Testis (tissue), 3 donors: Measurements from ENCODE around the gene SRGAP1. TPM values are rescaled to one million over a fixed set of nuclear protein-coding genes. Genes with fewer than 3 reads are reported as not detected.

ENCODE experiments used
- DNase-seq: peaks from one replicate; pipeline ENCODE4 v3.0.0-alpha.2; 2019
- H3K27ac ChIP-seq, 2 donors: fragments of 200-600 bp; sonication (generic); one replicate each; pipeline ENCODE4 v1.5.1; 2019
- H3K27me3 ChIP-seq: fragments of 200-600 bp; sonication (generic); one replicate; pipeline ENCODE4 v1.5.1; 2019
- H3K36me3 ChIP-seq: fragments of 200-600 bp; sonication (generic); one replicate; pipeline ENCODE4 v1.5.1; 2017; ENCODE audit warnings: low read depth; ENCODE audit errors: missing control alignments
- H3K4me1 ChIP-seq: fragments of 200-600 bp; sonication (generic); one replicate; pipeline ENCODE4 v1.5.1; 2019
- H3K4me3 ChIP-seq, 2 donors: fragments of 200-600 bp; sonication (generic); one replicate each; pipeline ENCODE4 v1.5.1; 2017 to 2019
- H3K9me3 ChIP-seq: fragments of 200-600 bp; sonication (generic); one replicate; pipeline ENCODE4 v1.5.1; 2017
- POLR2A ChIP-seq: fragments of 450-650 bp; IDR thresholded peaks from one replicate; pipeline ENCODE4 v1.6.1; 2017; ENCODE audit warnings: antibody characterized with exemption, mild to moderate bottlenecking, moderate library complexity
- WGBS, 2 donors: methylation state at CpG; one replicate each; pipeline ENCODE4 v1.1.5; 2018; 5-methylcytosine and 5-hydroxymethylcytosine counted together
- intact Hi-C: fragments of 100-400 bp; cut with DNase I; formaldehyde crosslinking; loops from one replicate; pipeline ENCODE4 v1.15.1; 2023; ENCODE audit warnings: low total_unique reads
- polyA plus RNA-seq: library from polyadenylated mRNA; stranded (reverse); fragments of 350-450 nt; fragmentation: Illumina TruSeq; extraction: RNeasy Lipid Tissue Mini Kit (QIAGEN cat#74804); gene quantifications from one replicate; pipeline ENCODE4 v1.2.3, GENCODE V29; 2014; ENCODE audit warnings: low read depth, low replicate concordance; ENCODE audit not compliant: insufficient read depth
- total RNA-seq, 2 donors: library from RNA; depleted of rRNA; stranded (reverse); fragments of >200 nt; gene quantifications; one replicate each; pipeline ENCODE4 v1.2.3, GENCODE V29; 2016
- TF ChIP-seq, protein P1 (sequence below), 3 experiments: fragments of 450-650 bp in 2 of 3; fragments of 200-600 bp in 1 of 3; sonication (generic) in 1 of 3; IDR thresholded peaks; one replicate each; pipeline ENCODE4 v1.5.1; 2016 to 2019; ENCODE audit warnings: antibody characterized with exemption in 3 of 3, mild to moderate bottlenecking in 2 of 3, moderate library complexity in 1 of 3

Gene SRGAP1
- total and polyA plus RNA-seq, 3 donors from 2014 or later: 9.4 to 47.2 (median 26.9) TPM

DNA sequence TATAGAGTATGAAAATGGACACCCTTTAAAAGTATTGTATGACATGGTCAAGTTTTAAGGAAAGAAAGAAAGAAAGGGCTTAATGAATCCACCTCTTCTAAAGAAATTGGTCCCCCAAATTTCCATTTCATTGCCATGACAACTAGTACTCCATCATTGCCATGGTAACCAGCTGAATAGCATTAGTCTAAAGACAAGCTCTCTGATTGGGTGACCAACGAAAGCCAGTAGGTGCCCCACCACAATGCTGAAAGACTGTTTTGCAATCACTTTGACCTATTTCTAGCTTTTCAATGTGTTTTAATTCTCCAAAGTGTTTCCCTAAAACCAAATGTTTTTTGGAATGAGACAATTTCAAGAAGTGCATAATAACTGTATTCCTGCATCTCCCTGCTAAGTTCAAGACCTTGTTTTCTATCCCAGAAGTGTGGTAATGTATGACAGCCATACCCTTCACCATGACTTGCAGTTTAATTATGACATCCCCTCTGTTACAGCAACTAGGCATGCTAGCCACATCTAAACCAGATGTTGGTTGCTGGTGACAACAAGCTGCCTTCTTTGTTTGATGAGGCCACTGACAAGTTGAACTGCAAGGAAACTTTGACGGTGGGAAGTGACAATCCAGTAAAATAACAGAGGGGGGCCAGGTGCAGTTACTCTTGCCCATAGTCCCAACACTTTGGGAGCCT is 330.9 kb downstream of the SRGAP1 start:
- Histone ChIP-seq H3K36me3 (no peaks in the 10 kb centered on the region), H3K27ac (no peak overlapping the region), H3K27me3 (no peaks in the 10 kb centered on the region), H3K4me3 (no peak overlapping the region), H3K9me3 (no peaks in the 10 kb centered on the region), H3K4me1 (no peaks in the 10 kb centered on the region)
- intact Hi-C loops: no loop called here
- DNase-seq: no peak
- TF ChIP-seq POLR2A: no peak
- TF ChIP-seq, protein P1, sequence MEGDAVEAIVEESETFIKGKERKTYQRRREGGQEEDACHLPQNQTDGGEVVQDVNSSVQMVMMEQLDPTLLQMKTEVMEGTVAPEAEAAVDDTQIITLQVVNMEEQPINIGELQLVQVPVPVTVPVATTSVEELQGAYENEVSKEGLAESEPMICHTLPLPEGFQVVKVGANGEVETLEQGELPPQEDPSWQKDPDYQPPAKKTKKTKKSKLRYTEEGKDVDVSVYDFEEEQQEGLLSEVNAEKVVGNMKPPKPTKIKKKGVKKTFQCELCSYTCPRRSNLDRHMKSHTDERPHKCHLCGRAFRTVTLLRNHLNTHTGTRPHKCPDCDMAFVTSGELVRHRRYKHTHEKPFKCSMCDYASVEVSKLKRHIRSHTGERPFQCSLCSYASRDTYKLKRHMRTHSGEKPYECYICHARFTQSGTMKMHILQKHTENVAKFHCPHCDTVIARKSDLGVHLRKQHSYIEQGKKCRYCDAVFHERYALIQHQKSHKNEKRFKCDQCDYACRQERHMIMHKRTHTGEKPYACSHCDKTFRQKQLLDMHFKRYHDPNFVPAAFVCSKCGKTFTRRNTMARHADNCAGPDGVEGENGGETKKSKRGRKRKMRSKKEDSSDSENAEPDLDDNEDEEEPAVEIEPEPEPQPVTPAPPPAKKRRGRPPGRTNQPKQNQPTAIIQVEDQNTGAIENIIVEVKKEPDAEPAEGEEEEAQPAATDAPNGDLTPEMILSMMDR (IDR thresholded peaks at IDR 0.05): no peak
- 84 to 91% methylated on average over 2 of the region's 2 CpGs for WGBS, 2 donors

DNA sequence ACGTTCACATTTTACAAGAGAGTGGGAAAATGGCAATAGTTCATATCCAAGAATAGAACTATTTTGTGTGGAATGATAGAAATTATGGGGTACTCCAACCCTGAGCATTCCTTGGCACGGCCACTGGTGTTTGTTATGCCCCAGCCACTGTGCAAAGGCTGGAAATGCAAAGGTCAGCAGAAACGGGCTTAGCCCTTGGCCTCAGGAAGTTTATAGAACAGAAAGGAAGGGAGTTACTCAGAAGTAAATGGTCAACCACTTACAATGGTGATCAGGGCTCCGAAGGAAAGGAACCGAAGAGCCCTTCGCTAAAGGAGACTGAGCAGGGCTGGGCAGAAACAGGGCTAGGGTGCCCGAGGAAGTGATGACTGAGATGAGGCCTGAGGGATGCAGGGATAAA is 332.5 kb downstream of the SRGAP1 start:
- H3K36me3 ChIP-seq: no peaks in the 10 kb centered on the region
- no peak overlapping the region for H3K4me3 ChIP-seq
- H3K27ac ChIP-seq: no peak overlapping the region
- WGBS, 2 donors: 72 to 79% methylated on average over 7 of the region's 7 CpGs
- H3K4me1 ChIP-seq: no peaks in the 10 kb centered on the region
- intact Hi-C loops: no loop called here
- TF ChIP-seq, protein P1 (IDR thresholded peaks at IDR 0.05): no peak
- TF ChIP-seq POLR2A: no peak
- no peak for DNase-seq
- no peaks in the 10 kb centered on the region for H3K27me3 ChIP-seq
- no peaks in the 10 kb centered on the region for H3K9me3 ChIP-seq

DNA sequence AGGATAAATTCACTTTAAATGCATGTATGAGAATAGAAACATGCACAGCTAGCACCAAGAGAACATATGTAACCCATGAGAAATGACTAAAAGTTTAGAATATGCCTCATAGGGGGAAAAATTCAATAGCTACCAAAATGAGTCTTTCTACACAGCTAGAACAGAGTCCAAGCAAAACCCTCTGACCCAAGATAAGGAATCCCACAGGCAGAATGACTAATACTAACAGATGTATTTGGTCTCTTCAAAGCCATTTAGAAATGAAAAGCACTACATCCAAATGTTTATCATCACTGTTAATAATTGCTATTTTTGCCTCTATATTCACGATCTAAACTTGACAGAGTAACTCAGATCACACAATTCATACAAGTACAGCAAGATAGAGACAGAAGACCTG is 333.6 kb downstream of the SRGAP1 start:
- no peaks in the 10 kb centered on the region for H3K9me3 ChIP-seq
- no peaks in the 10 kb centered on the region for H3K27me3 ChIP-seq
- intact Hi-C loops: no loop called here
- no peak overlapping the region for H3K27ac ChIP-seq
- no peak for DNase-seq
- no peaks in the 10 kb centered on the region for H3K36me3 ChIP-seq
- H3K4me1 ChIP-seq: no peaks in the 10 kb centered on the region
- 70 to 78% methylated on average over 1 of the region's 1 CpG for WGBS, 2 donors
- no peak for TF ChIP-seq POLR2A
- TF ChIP-seq, protein P1 (IDR thresholded peaks at IDR 0.05): no peak
- H3K4me3 ChIP-seq: no peak overlapping the region

DNA sequence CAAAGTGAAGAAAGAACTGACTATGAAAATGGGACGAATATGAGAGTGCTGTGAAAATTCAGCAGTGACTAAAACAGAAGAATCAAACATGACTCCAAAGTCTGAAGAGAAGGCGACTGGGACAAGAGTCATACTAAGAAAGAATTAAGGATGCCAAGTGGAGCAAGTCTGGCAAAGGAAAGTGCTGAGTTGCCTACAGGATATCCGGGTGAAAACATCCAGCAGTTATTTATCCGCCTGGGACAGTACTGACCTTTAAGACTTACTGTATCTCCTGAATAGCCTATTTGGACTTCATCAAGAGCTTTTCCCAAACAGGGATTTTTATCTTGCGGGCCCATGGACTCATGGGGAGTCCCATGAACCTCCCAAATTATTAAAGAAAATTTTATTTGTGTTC is 336.5 kb downstream of the SRGAP1 start:
- TF ChIP-seq, protein P1 (IDR thresholded peaks at IDR 0.05): no peak
- TF ChIP-seq POLR2A: no peak
- Histone ChIP-seq H3K27ac (no peak overlapping the region), H3K27me3 (no peaks in the 10 kb centered on the region), H3K36me3 (no peaks in the 10 kb centered on the region), H3K9me3 (no peaks in the 10 kb centered on the region), H3K4me1 (no peaks in the 10 kb centered on the region), H3K4me3 (no peak overlapping the region)
- DNase-seq: no peak
- 57 to 70% methylated on average over 5 of the region's 5 CpGs for WGBS, 2 donors
- intact Hi-C loops: loop anchor here (10.0 kb wide), 1 partner anchor 336 kb away; the partner anchor contains the start of gene SRGAP1
